Ovary (tissue), 3 donors: Measurements from ENCODE around the gene HFE.

Experiments
- CTCF ChIP-seq, 3 donors: fragments of 450-650 bp in 2 of 3; fragments of 200-600 bp in 1 of 3; IDR thresholded peaks; one replicate each; pipeline versions ENCODE4 v1.5.1 to v1.8.0; 2016 to 2022; ENCODE audit warnings: antibody characterized with exemption in 3 of 3, mild to moderate bottlenecking in 1 of 3
- POLR2A ChIP-seq: fragments of 450-650 bp; IDR thresholded peaks from one replicate; pipeline ENCODE4 v1.6.1; 2017; ENCODE audit warnings: antibody characterized with exemption, mild to moderate bottlenecking, moderate library complexity
- donor health status: DM: no; HTN: no; CAD: no.

GRCh38 chr6:26044140-26045064 is 42.8 kb upstream of the HFE start:
- no peak for TF ChIP-seq CTCF (IDR thresholded peaks at IDR 0.05)
- TF ChIP-seq POLR2A = no peak
